Bronchial epithelial cell (primary cell): ENCODE measurements around the gene STAB1. TPM values are rescaled to one million over a fixed set of nuclear protein-coding genes. Genes with fewer than 3 reads are reported as not detected.
A peak's percentile ranks its signal among the peaks of the same experiment; 100 is the strongest.

Source experiments
- DNase-seq: peaks from one replicate; pipeline ENCODE4 v3.0.0-alpha.2; 2010; ENCODE audit warnings: low read depth
- FAIRE-seq: peaks from 2 replicates; lab custom pipeline; 2011; peaks lifted over from hg19 to GRCh38; lab: Jason Lieb, UNC
- H3K27me3 ChIP-seq: 2 replicates; pipeline ENCODE4 v1.5.1; 2011; ENCODE audit warnings: low read length; ENCODE audit not compliant: control insufficient read depth, insufficient read depth
- H3K36me3 ChIP-seq: 2 replicates; pipeline ENCODE4 v1.5.1; 2011; ENCODE audit warnings: low read length; ENCODE audit not compliant: control insufficient read depth, insufficient read depth
- H3K4me3 ChIP-seq: 2 replicates; pipeline ENCODE4 v1.5.1; 2011; ENCODE audit warnings: mild to moderate bottlenecking, low read depth, low read length, control low read depth
- total RNA-seq: library from RNA; depleted of rRNA; stranded (reverse); fragments of >200 nt; gene quantifications from 2 replicates; pipeline ENCODE4 v1.2.1, GENCODE V29; 2014
- TF ChIP-seq, protein P1 (sequence below): IDR thresholded peaks from 2 replicates; pipeline ENCODE4 v1.5.1; 2011; ENCODE audit warnings: mild to moderate bottlenecking, moderate library complexity, low read length, control low read depth, inconsistent platforms; ENCODE audit not compliant: insufficient read depth, severe bottlenecking

Gene STAB1
- total RNA-seq, 1 donor from 2014 or later: under 0.01 TPM

DNA sequence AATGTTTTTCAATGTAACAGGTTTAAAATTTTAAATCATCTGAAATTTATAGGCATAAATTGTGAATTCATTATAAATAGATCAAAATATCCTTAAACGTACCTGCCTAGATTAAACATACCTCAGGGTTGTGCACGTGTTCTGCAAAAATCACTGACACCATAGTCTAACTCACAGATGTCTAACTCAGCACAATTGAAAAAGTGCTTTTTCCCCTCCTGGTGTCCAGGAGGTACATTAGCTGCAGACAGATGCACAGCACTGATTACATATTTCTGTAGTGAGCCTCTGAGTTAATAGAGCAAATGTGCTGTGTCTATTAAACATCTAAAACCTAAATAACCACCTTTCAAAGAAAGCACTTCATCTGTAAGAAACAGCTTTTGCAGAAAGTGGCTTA lies 52.0 kb downstream of the STAB1 start:
- TF ChIP-seq, protein P1, sequence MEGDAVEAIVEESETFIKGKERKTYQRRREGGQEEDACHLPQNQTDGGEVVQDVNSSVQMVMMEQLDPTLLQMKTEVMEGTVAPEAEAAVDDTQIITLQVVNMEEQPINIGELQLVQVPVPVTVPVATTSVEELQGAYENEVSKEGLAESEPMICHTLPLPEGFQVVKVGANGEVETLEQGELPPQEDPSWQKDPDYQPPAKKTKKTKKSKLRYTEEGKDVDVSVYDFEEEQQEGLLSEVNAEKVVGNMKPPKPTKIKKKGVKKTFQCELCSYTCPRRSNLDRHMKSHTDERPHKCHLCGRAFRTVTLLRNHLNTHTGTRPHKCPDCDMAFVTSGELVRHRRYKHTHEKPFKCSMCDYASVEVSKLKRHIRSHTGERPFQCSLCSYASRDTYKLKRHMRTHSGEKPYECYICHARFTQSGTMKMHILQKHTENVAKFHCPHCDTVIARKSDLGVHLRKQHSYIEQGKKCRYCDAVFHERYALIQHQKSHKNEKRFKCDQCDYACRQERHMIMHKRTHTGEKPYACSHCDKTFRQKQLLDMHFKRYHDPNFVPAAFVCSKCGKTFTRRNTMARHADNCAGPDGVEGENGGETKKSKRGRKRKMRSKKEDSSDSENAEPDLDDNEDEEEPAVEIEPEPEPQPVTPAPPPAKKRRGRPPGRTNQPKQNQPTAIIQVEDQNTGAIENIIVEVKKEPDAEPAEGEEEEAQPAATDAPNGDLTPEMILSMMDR: no peak
- FAIRE-seq: peak; percentile 75
- Histone ChIP-seq H3K4me3 (no peak overlapping the region), H3K36me3 (peaks cover 7% of the 10 kb centered on the region), H3K27me3 (no peaks in the 10 kb centered on the region)
- DNase-seq: no peak

DNA sequence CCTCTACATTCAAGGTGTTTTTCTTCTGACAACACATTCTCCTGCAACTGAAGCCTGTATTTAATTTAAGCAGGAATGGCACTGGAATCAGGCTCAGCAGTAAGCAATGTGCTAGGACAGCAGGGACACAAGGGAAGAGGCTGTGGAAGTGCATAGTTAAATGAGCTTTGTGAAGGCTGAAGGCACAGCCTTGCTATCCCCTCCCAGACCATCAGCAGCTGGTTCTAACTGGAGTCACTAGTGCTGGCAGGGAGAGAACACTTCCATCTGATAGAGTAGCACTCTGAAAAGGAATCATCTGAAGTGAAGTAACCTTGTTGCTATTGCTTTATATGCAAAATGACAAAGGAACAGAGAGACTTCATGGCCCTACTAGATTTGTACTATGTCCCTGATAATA lies 56.0 kb downstream of the STAB1 start:
- FAIRE-seq: peak; percentile 47
- Histone ChIP-seq H3K4me3 (no peak overlapping the region), H3K36me3 (peaks cover 7% of the 10 kb centered on the region), H3K27me3 (no peaks in the 10 kb centered on the region)
- TF ChIP-seq, protein P1: no peak
- DNase-seq: no peak

DNA sequence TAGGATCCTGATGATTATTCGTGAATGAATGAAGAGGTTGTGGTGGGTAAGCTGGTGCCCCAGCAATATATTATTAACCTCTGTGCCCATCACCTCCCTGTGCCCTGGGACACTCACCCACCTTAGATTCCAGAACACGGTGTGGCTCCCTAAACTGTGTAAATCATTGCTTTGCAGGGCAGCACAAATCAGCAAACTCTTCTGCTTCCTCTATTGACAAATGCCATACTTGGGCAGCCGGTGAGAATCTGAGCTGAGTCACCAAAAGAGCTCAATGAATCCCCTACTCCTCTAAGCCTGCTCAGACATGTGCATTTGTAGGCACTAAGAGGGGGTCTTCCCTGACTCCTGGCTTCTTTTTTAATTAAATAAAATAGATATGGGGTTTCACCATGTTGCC lies 57.0 kb downstream of the STAB1 start:
- Histone ChIP-seq H3K27me3 (no peaks in the 10 kb centered on the region), H3K36me3 (peaks cover 7% of the 10 kb centered on the region), H3K4me3 (no peak overlapping the region)
- DNase-seq: peak; percentile 71
- TF ChIP-seq, protein P1: no peak
- no peak for FAIRE-seq

DNA sequence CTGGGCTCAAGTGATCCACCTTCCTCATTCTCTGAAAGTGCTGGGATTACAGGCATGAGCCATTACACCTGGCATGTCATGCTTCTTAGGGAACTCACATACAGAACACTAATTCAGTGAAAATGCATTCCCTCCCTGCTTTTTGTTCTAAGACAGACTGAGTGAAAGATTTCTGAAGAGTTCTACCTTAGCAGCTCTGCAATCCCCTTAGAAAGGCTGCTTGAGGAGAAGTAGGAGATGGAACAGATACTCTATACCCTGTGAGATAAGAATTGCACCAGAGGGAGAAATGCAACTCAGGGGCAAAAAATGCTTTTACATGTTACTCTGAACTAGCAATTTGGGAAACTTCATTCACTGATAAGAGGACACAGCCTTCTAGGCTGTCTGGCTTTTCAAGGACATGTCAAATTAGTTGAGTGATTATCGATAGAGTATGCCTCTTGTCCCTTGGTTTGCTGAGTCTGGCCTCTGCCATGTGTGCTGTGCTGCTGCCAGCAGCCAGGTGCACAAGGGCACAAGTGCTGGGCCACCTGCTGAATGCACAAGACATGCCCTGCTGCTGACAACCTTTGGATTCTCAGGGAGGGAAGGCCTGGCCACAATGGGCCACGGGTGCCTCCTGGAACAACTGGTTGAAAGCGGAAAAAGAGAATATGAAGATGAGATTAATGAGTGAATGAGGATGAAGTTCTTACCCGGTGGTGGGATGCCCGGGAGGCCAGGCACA lies 59.1 kb downstream of the STAB1 start:
- TF ChIP-seq, protein P1: no peak
- H3K4me3 ChIP-seq: no peak overlapping the region
- FAIRE-seq (no peak), DNase-seq (no peak)
- H3K27me3 ChIP-seq: no peaks in the 10 kb centered on the region
- peaks cover 6% of the 10 kb centered on the region for H3K36me3 ChIP-seq

DNA sequence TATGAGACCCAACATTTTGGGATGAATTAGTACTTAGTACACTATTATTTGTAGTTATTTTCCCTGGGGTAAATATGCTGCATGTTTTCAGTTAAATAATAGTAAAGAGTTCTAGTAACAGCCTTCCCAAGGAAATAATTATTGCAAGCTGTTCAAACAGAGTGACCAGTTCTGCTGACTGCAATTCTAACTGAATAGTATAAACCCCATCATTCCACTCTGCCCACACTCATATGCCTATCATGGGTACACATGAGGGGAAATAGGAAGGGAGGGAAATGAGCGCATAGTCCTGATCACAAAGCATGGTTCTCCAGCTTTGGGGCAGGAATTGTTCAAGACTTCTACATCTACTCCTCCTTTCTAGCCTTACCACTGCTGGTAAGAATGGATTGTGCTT lies 59.9 kb downstream of the STAB1 start:
- FAIRE-seq (no peak), DNase-seq (no peak)
- Histone ChIP-seq H3K27me3 (no peaks in the 10 kb centered on the region), H3K4me3 (no peak overlapping the region), H3K36me3 (peaks cover 6% of the 10 kb centered on the region)
- TF ChIP-seq, protein P1: no peak
